ENCODE measurements around the gene EPB41L5. TPM values are rescaled to one million over a fixed set of nuclear protein-coding genes. Genes with fewer than 3 reads are reported as not detected.

Gene EPB41L5
- total RNA-seq, 1 donor = 25.0 TPM

DNA sequence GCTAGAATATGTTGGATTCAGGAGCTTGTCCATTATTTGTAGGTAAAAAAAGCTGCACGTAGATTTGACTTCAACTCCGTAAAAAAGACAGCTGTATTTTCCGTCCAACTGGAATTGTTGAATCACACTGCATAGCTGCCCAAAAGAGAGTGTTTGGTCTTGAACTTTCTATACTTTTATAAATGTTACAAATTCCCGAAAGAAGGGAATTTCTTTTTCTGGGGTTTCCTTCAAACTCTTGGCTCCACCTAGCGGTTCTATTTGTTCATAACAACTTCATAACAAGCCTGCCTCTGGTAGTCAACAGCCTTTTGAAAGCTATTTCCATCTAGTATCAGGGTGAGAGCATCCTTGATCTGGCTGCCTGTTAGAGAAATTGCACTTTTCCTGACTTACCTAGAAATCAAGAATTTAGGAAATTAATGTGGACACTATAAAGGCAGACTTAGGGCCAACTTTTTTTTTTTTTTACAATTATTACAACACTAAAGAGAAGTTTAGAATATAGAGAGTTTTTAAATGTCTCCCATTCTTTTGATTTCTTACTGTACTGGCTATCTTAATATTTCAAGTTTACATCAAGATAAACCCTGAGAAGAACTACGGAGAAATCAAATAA lies 162.2 kb downstream of the EPB41L5 start:
- peak; percentile 76 for DNase-seq (ENCODE audit: low read depth)
- no peak overlapping the region for H3K4me3 ChIP-seq (ENCODE audit: low read depth, low read length)
- TF ChIP-seq, protein P1, sequence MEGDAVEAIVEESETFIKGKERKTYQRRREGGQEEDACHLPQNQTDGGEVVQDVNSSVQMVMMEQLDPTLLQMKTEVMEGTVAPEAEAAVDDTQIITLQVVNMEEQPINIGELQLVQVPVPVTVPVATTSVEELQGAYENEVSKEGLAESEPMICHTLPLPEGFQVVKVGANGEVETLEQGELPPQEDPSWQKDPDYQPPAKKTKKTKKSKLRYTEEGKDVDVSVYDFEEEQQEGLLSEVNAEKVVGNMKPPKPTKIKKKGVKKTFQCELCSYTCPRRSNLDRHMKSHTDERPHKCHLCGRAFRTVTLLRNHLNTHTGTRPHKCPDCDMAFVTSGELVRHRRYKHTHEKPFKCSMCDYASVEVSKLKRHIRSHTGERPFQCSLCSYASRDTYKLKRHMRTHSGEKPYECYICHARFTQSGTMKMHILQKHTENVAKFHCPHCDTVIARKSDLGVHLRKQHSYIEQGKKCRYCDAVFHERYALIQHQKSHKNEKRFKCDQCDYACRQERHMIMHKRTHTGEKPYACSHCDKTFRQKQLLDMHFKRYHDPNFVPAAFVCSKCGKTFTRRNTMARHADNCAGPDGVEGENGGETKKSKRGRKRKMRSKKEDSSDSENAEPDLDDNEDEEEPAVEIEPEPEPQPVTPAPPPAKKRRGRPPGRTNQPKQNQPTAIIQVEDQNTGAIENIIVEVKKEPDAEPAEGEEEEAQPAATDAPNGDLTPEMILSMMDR (IDR thresholded peaks at IDR 0.05; ENCODE audit: insufficient read depth, low read depth, low read length) = peak; percentile 78

DNA sequence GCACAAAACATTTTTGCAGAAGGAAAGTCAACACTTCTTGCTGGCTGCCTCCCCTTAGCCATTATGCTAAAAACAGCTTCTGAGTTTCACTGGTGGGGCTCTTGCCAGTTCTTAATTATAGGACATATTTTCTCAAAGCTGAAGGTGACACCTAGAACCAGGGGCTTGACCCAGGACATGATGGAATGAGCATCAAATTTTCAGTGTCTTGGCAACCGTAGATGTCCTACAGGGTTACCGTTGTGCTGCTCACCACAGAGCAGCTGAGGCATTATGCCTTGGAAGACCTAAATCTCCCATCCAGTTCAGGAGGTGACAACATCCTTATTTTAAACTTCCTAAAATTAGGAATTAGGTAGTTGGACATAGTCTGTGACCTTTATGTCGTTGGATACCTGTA lies 163.6 kb downstream of the EPB41L5 start:
- no peak overlapping the region for H3K4me3 ChIP-seq (ENCODE audit: low read depth, low read length)
- TF ChIP-seq, protein P1 (IDR thresholded peaks at IDR 0.05; ENCODE audit: insufficient read depth, low read depth, low read length) = no peak
- no peak for DNase-seq (ENCODE audit: low read depth)

DNA sequence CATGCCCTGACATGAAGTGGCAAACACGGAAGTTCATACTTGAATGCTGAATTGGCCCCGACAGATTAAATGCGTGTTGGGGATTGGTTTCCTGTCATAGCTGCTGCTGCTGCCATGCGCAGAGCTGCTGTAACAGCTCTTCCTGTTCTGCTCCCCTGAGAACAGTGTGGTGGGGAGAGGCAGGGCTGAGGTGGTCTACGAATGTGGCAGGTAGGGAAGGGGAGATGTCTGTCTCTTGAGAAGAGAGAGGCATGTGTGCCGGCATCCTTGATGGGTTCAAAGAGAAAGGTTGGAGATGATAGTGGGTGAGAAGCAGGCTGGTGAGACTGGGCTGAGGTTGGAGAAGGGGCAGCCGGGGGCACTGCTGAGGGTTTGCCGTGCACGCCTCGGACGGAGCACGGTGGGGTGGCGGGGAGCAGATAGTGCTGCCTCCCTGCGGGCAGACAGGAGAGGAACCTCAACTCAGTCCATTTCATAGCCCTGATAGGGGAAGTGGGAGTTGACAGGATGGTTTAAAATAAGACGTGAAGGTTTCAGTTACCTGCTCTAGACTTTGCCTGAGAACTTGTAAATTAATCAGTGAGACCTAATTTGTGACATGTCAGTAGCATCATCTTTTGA lies 164.2 kb downstream of the EPB41L5 start:
- no peak overlapping the region for H3K4me3 ChIP-seq (ENCODE audit: low read depth, low read length)

DNA sequence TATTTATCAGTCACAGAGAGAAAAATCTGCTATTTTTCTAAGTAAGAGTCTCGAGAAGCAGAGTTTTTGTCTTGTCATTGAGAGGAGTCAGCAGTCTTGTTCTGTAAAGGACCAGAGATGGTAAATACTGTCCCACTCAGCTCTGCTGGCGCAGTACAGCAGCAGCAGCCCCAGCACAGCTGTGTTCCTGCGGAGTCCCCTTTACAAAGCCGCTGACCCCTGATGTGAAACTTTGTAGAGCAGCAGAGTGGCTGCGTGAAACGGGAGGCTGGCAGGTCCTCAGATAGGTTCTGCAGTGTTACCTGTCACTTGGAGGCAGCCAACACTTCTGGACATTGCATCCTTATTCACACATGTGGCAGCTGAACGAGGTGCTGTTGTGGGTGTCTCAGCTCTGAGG lies 165.1 kb downstream of the EPB41L5 start:
- TF ChIP-seq, protein P1 (IDR thresholded peaks at IDR 0.05; ENCODE audit: insufficient read depth, low read depth, low read length) = no peak
- H3K4me3 ChIP-seq (ENCODE audit: low read depth, low read length) = no peak overlapping the region
- DNase-seq (ENCODE audit: low read depth) = no peak

More for the DNA sequence above, 164.2 kb downstream of the EPB41L5 start:
- TF ChIP-seq, protein P1 (IDR thresholded peaks at IDR 0.05; ENCODE audit: insufficient read depth, low read depth, low read length) = no peak
- no peak for DNase-seq (ENCODE audit: low read depth)

DNA sequence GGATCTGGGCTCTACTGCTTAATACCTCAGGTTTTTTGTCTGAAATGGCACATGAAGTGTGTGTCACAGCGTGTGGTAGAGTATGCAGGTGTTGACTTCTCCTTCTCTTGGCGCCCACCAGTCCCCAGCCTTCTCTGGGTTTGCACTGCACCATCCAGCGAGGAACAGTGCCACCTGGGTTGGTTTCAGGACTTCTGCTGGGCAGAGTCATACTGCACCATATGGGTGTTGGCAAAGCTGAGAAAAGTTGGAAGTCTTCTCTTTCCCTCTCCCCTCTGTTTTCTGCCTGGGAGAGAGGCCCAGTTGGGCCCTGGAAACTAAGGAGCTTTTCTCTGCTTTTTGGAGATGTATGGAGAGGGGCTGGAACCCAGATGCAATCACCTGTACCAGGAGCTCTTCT lies 166.5 kb downstream of the EPB41L5 start:
- no peak for DNase-seq (ENCODE audit: low read depth)
- TF ChIP-seq, protein P1 (IDR thresholded peaks at IDR 0.05; ENCODE audit: insufficient read depth, low read depth, low read length) = no peak

DNA sequence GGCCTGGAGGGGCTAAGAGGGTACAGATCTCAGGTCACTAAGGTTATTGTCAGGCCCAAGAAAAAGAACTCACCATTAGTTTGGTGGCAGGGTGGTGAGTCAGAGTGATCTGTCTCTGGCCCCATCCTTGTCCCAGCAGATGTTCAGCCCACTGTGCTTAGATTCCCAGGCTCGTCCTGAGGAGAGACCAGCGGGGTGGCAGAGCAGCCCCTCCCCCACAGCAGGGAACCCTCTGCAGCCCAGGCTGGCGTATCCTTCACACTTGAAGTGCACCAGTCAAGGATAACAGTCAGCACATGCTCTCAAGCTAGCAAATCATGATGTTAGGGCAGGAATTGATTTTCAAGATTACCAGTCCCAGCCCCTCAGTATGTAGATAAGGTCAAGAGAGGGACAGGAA lies 167.2 kb downstream of the EPB41L5 start:
- DNase-seq (ENCODE audit: low read depth) = no peak
- no peak overlapping the region for H3K4me3 ChIP-seq (ENCODE audit: low read depth, low read length)
- TF ChIP-seq, protein P1 (IDR thresholded peaks at IDR 0.05; ENCODE audit: insufficient read depth, low read depth, low read length) = no peak

More for the DNA sequence above, 166.5 kb downstream of the EPB41L5 start:
- H3K4me3 ChIP-seq (ENCODE audit: low read depth, low read length) = no peak overlapping the region

All from fibroblast of villous mesenchyme (primary cell).